Muscle layer of duodenum (tissue), 2 donors: ENCODE measurements around the gene BARHL1.

Experiments
- H3K27ac ChIP-seq: one replicate; pipeline ENCODE4 v1.7.0; 2013; ENCODE audit warnings: mild to moderate bottlenecking, low read length
- H3K27me3 ChIP-seq: one replicate; pipeline ENCODE4 v1.7.0; 2013; ENCODE audit warnings: low read depth, mild to moderate bottlenecking, control low read depth, low read length
- H3K36me3 ChIP-seq, 2 donors: one replicate each; pipeline ENCODE4 v1.7.0; 2013; ENCODE audit warnings: low read length in 2 of 2, control low read depth in 1 of 2, mild to moderate bottlenecking in 1 of 2; ENCODE audit not compliant: insufficient read depth in 2 of 2, control insufficient read depth in 1 of 2
- H3K4me1 ChIP-seq, 2 donors: one replicate each; pipeline ENCODE4 v1.7.0; 2013; ENCODE audit warnings: low read length in 2 of 2, mild to moderate bottlenecking in 2 of 2, control low read depth in 1 of 2, moderate library complexity in 1 of 2; ENCODE audit not compliant: insufficient read depth in 2 of 2, control insufficient read depth in 1 of 2
- H3K4me3 ChIP-seq, 2 donors: one replicate each; pipeline ENCODE4 v1.7.0; 2013; ENCODE audit warnings: low read length in 2 of 2, low read depth in 1 of 2, mild to moderate bottlenecking in 1 of 2
- H3K9me3 ChIP-seq, 2 donors: one replicate each; pipeline ENCODE4 v1.7.0; 2013; ENCODE audit warnings: low read length in 2 of 2, control low read depth in 1 of 2, mild to moderate bottlenecking in 1 of 2; ENCODE audit not compliant: control insufficient read depth in 1 of 2
- donor health status: healthy.

The BARHL1 gene

GRCh38 chr9:132588501-132589147 is 6.2 kb downstream of the BARHL1 start:
- Histone ChIP-seq H3K27me3 (peaks cover 70% of the 10 kb centered on the region), H3K4me3 (no peak overlapping the region), H3K4me1 (peaks cover 0 to 17% of the 10 kb centered on the region in 2 donors), H3K27ac (no peak overlapping the region), H3K36me3 (peaks cover 0 to 3% of the 10 kb centered on the region in 2 donors), H3K9me3 (no peaks in the 10 kb centered on the region)

- no peak overlapping the region for H3K4me3 ChIP-seq
- peaks cover 64% of the 10 kb centered on the region for H3K27me3 ChIP-seq
- peaks cover 0 to 17% of the 10 kb centered on the region in 2 donors for H3K4me1 ChIP-seq
- H3K9me3 ChIP-seq, result no peaks in the 10 kb centered on the region
- peaks cover 3 to 4% of the 10 kb centered on the region in 2 donors for H3K36me3 ChIP-seq
- H3K27ac ChIP-seq, result no peak overlapping the region
Observed at GRCh38 chr9:132589148-132590036, 7.0 kb downstream of the BARHL1 start.

GRCh38 chr9:132590037-132590317 is 7.6 kb downstream of the BARHL1 start:
- peaks cover 3 to 10% of the 10 kb centered on the region in 2 donors for H3K36me3 ChIP-seq
- peaks cover 0 to 17% of the 10 kb centered on the region in 2 donors for H3K4me1 ChIP-seq
- H3K9me3 ChIP-seq, result no peaks in the 10 kb centered on the region
- H3K27ac ChIP-seq, result no peak overlapping the region
- H3K27me3 ChIP-seq, result peaks cover 58% of the 10 kb centered on the region
- H3K4me3 ChIP-seq, result no peak overlapping the region

GRCh38 chr9:132590318-132591182 is 8.1 kb downstream of the BARHL1 start:
- H3K4me3 ChIP-seq, result no peak overlapping the region
- no peak overlapping the region for H3K27ac ChIP-seq
- peaks cover 54% of the 10 kb centered on the region for H3K27me3 ChIP-seq
- H3K36me3 ChIP-seq, result peaks cover 3 to 13% of the 10 kb centered on the region in 2 donors
- no peaks in the 10 kb centered on the region for H3K9me3 ChIP-seq
- peaks cover 0 to 17% of the 10 kb centered on the region in 2 donors for H3K4me1 ChIP-seq

GRCh38 chr9:132591244-132591643 is 8.8 kb downstream of the BARHL1 start:
- Histone ChIP-seq H3K4me3 (no peak overlapping the region), H3K4me1 (peaks cover 0 to 17% of the 10 kb centered on the region in 2 donors), H3K9me3 (no peaks in the 10 kb centered on the region), H3K36me3 (peaks cover 3 to 14% of the 10 kb centered on the region in 2 donors), H3K27me3 (peaks cover 47% of the 10 kb centered on the region), H3K27ac (no peak overlapping the region)

GRCh38 chr9:132591751-132592314 is 9.4 kb downstream of the BARHL1 start:
- H3K4me3 ChIP-seq, result no peak overlapping the region
- peaks cover 3 to 18% of the 10 kb centered on the region in 2 donors for H3K36me3 ChIP-seq
- no peaks in the 10 kb centered on the region for H3K9me3 ChIP-seq
- H3K4me1 ChIP-seq, result peaks cover 0 to 16% of the 10 kb centered on the region in 2 donors
- peaks cover 41% of the 10 kb centered on the region for H3K27me3 ChIP-seq
- no peak overlapping the region for H3K27ac ChIP-seq

GRCh38 chr9:132592451-132592850 is 10.0 kb downstream of the BARHL1 start:
- Histone ChIP-seq H3K4me1 (peaks cover 0 to 12% of the 10 kb centered on the region in 2 donors), H3K27me3 (peaks cover 35% of the 10 kb centered on the region), H3K4me3 (no peak overlapping the region), H3K36me3 (peaks cover 3 to 18% of the 10 kb centered on the region in 2 donors), H3K9me3 (no peaks in the 10 kb centered on the region), H3K27ac (no peak overlapping the region)

GRCh38 chr9:132594412-132594811 is 12.0 kb downstream of the BARHL1 start:
- H3K4me1 ChIP-seq, result peaks cover 0 to 9% of the 10 kb centered on the region in 2 donors
- H3K4me3 ChIP-seq, result no peak overlapping the region
- peaks cover 3 to 24% of the 10 kb centered on the region in 2 donors for H3K36me3 ChIP-seq
- H3K27me3 ChIP-seq, result peaks cover 15% of the 10 kb centered on the region
- no peak overlapping the region for H3K27ac ChIP-seq
- no peaks in the 10 kb centered on the region for H3K9me3 ChIP-seq

- no peak overlapping the region for H3K4me3 ChIP-seq
Observed at GRCh38 chr9:132595319-132595718, 12.9 kb downstream of the BARHL1 start.

GRCh38 chr9:132596200-132596599 is 13.8 kb downstream of the BARHL1 start:
- Histone ChIP-seq H3K4me1 (no peaks in the 10 kb centered on the region), H3K36me3 (peaks cover 3 to 39% of the 10 kb centered on the region in 2 donors), H3K4me3 (no peak overlapping the region), H3K27me3 (peaks cover 9% of the 10 kb centered on the region), H3K9me3 (no peaks in the 10 kb centered on the region), H3K27ac (no peak overlapping the region)

More at GRCh38 chr9:132595319-132595718, 12.9 kb downstream of the BARHL1 start:
- peaks cover 11% of the 10 kb centered on the region for H3K27me3 ChIP-seq
- no peaks in the 10 kb centered on the region for H3K9me3 ChIP-seq
- peaks cover 3 to 32% of the 10 kb centered on the region in 2 donors for H3K36me3 ChIP-seq
- no peak overlapping the region for H3K27ac ChIP-seq
- peaks cover 0 to 2% of the 10 kb centered on the region in 2 donors for H3K4me1 ChIP-seq
